ENCODE data around the gene NRL. TPM values are rescaled to one million over a fixed set of nuclear protein-coding genes. Genes with fewer than 3 reads are reported as not detected.

Gene NRL
- total RNA-seq, 3 donors from 2014 or later (not counting 1 experiment from before 2014, with no cell fraction given): 0.78 to 3.3 (median 2.8) TPM

DNA sequence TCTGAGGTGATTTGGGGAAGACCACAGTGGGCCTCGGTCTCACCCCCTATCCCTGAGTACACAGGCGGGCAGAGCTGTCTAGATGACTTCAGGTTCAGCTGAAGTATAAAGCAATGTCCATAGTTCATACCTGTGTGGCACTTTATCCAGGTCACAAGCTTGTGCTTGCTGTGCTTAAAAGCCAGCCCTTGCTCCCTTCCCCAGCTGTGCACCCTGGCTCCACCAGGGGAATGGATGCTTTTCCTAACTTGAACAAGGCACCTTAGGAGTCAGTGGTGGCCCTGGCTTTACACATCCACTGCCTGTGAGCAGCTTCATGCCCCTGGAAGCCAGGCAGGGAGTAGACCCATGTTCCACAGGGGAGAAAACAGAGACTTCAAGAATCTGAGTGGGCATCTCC is 57.5 kb downstream of the NRL start:
- Histone ChIP-seq H3K27ac (ENCODE audit: low read length) (no peak overlapping the region), H3K4me3 (ENCODE audit: low read length) (no peak overlapping the region), H3K4me1 (ENCODE audit: control insufficient read depth, insufficient read depth, low read length) (peaks cover 19% of the 10 kb centered on the region), H3K9me3 (ENCODE audit: control insufficient read depth, insufficient read depth, low read length) (no peaks in the 10 kb centered on the region), H3K27me3 (ENCODE audit: control insufficient read depth, insufficient read depth, low read length) (no peaks in the 10 kb centered on the region), H3K36me3 (ENCODE audit: control insufficient read depth, insufficient read depth, low read length) (no peaks in the 10 kb centered on the region)
- H3K9me3 Mint-ChIP-seq: no peaks in the 10 kb centered on the region
- ATAC-seq: no peak
- TF ChIP-seq, protein P1, sequence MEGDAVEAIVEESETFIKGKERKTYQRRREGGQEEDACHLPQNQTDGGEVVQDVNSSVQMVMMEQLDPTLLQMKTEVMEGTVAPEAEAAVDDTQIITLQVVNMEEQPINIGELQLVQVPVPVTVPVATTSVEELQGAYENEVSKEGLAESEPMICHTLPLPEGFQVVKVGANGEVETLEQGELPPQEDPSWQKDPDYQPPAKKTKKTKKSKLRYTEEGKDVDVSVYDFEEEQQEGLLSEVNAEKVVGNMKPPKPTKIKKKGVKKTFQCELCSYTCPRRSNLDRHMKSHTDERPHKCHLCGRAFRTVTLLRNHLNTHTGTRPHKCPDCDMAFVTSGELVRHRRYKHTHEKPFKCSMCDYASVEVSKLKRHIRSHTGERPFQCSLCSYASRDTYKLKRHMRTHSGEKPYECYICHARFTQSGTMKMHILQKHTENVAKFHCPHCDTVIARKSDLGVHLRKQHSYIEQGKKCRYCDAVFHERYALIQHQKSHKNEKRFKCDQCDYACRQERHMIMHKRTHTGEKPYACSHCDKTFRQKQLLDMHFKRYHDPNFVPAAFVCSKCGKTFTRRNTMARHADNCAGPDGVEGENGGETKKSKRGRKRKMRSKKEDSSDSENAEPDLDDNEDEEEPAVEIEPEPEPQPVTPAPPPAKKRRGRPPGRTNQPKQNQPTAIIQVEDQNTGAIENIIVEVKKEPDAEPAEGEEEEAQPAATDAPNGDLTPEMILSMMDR (IDR thresholded peaks at IDR 0.05): no peak
- intact Hi-C loops (cut with micrococcal nuclease): no loop called here
- no peak overlapping the region for H3K4me3 Mint-ChIP-seq
- DNase-seq: no peak
- no peaks in the 10 kb centered on the region for H3K36me3 Mint-ChIP-seq
- 76% methylated on average over 2 of the region's 2 CpGs for WGBS (ENCODE audit: insufficient coverage)
- peaks cover 12 to 40% of the 10 kb centered on the region in 2 donors for H3K4me1 Mint-ChIP-seq
- H3K27me3 Mint-ChIP-seq (ENCODE audit: low read depth in 2 of 2): peaks cover 0 to 2% of the 10 kb centered on the region in 2 donors
- H3K27ac Mint-ChIP-seq: no peak overlapping the region

DNA sequence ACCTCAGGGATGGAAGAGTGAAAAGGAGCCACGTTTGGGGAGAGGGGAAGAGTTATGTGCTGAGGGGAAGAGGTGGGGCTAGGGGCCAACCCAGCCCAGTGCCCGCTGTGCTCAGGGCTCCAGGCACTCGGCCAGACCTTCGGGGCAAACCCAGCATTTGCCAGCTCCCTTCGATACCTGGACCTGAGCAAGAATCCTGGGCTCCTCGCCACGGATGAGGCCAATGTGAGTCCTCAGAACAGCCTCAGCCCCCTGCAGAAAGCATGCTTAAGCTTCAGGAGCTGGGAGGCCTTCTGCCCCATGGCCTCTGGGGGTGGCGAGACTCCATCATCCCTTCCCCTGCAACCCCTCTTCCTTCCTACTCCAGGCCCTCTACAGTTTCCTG is 58.0 kb downstream of the NRL start:
- H3K27me3 Mint-ChIP-seq (ENCODE audit: low read depth in 2 of 2): peaks cover 0 to 2% of the 10 kb centered on the region in 2 donors
- TF ChIP-seq, protein P1 (IDR thresholded peaks at IDR 0.05): no peak
- Histone ChIP-seq H3K4me3 (ENCODE audit: low read length) (no peak overlapping the region), H3K27me3 (ENCODE audit: control insufficient read depth, insufficient read depth, low read length) (no peaks in the 10 kb centered on the region), H3K27ac (ENCODE audit: low read length) (no peak overlapping the region), H3K9me3 (ENCODE audit: control insufficient read depth, insufficient read depth, low read length) (no peaks in the 10 kb centered on the region), H3K36me3 (ENCODE audit: control insufficient read depth, insufficient read depth, low read length) (no peaks in the 10 kb centered on the region), H3K4me1 (ENCODE audit: control insufficient read depth, insufficient read depth, low read length) (peaks cover 23% of the 10 kb centered on the region)
- intact Hi-C loops (cut with micrococcal nuclease): no loop called here
- 83% methylated on average over 8 of the region's 8 CpGs for WGBS (ENCODE audit: insufficient coverage)
- H3K36me3 Mint-ChIP-seq: no peaks in the 10 kb centered on the region
- H3K4me3 Mint-ChIP-seq: no peak overlapping the region
- H3K9me3 Mint-ChIP-seq: no peaks in the 10 kb centered on the region
- DNase-seq (no peak), ATAC-seq (no peak)
- H3K27ac Mint-ChIP-seq: peak overlapping the region in 1 of 2 donors; percentile 73
- H3K4me1 Mint-ChIP-seq: peaks cover 12 to 40% of the 10 kb centered on the region in 2 donors

DNA sequence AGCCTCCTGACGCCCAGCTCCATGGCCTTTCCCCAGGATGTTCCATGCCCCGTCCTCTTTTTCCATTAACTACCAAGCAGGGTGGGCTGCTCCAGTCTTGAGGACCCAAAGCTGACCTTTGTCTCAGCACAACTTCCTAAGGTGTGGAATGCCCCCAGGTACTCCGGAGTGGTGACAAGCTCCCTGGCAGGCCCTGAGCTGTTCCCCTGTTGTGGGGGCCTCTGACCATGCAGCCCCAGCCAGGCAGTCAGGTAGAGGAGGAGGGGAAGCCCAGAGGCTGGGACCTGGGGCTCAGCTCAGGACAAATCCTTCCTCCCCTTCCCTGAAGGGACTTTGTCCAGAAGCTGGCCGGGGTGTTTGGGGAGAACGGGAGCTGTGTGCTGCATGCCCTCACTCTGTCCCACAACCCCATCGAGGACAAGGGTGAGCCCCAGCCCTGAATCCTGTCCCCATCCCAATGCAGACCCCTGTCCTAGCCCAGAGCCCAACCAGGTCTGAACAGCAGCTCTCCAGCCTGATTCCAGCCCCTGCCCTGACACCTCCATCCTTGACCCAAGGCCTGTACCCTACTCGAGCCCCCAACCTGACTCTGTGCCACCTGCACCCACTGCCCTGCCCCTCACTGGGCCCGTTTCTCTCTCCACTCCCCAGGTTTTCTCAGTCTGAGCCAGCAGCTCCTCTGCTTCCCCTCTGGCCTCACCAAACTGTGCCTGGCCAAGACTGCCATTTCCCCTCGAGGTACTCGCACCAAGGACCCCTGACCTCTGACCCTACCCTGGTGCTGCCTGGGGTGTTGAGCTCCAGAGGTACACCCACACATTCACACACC is 58.6 kb downstream of the NRL start:
- peaks cover 27% of the 10 kb centered on the region for H3K4me1 ChIP-seq (ENCODE audit: control insufficient read depth, insufficient read depth, low read length)
- Mint-ChIP-seq H3K27me3 (ENCODE audit: low read depth in 2 of 2) (peaks cover 0 to 2% of the 10 kb centered on the region in 2 donors), H3K9me3 (no peaks in the 10 kb centered on the region), H3K27ac (peak overlapping the region in 1 of 2 donors; percentile 73), H3K36me3 (no peaks in the 10 kb centered on the region), H3K4me3 (no peak overlapping the region), H3K4me1 (peaks cover 14 to 44% of the 10 kb centered on the region in 2 donors)
- TF ChIP-seq, protein P1 (IDR thresholded peaks at IDR 0.05): no peak
- H3K27ac ChIP-seq (ENCODE audit: low read length): no peak overlapping the region
- H3K4me3 ChIP-seq (ENCODE audit: low read length): no peak overlapping the region
- intact Hi-C loops (cut with micrococcal nuclease): no loop called here
- no peaks in the 10 kb centered on the region for H3K9me3 ChIP-seq (ENCODE audit: control insufficient read depth, insufficient read depth, low read length)
- H3K36me3 ChIP-seq (ENCODE audit: control insufficient read depth, insufficient read depth, low read length): no peaks in the 10 kb centered on the region
- DNase-seq (no peak), ATAC-seq (no peak)
- WGBS (ENCODE audit: insufficient coverage): 91% methylated on average over 10 of the region's 10 CpGs
- H3K27me3 ChIP-seq (ENCODE audit: control insufficient read depth, insufficient read depth, low read length): no peaks in the 10 kb centered on the region

All from natural killer cell (primary cell).